HG03342 (cell line): ENCODE results near the gene HRC.
"Not testable (repeated sequence)": the region's sequence is repeated elsewhere in the genome, so short reads cannot be mapped to it uniquely, and the experiment has no call there.

Experiments
- ATAC-seq: cut with Tn5 transposase; IDR thresholded peaks from one replicate; pipeline ENCODE4 v1.9.1; 2021; ENCODE audit warnings: mild to moderate bottlenecking, moderate library complexity; ENCODE audit not compliant: unreplicated experiment

The HRC gene

DNA sequence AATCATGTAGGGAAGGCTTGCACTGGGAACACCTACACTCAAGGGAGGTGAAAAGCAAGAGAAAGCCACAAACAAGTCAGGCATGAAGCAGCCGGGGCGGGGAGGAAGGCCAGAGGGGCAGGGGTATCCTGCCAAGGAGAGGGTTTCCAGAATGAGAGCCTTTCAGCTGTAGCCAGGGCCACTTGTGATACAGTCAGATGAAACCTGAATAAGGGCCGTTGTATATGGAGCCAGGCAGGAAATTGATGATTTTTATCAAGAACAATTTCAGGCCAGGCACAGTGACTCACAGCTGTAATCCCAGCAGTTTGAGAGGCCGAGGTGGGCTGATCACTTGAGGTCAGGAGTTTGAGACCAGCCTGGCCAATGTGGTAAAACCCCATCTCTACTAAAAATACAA, 6.8 kb upstream of the HRC start:
- ATAC-seq: no peak

DNA sequence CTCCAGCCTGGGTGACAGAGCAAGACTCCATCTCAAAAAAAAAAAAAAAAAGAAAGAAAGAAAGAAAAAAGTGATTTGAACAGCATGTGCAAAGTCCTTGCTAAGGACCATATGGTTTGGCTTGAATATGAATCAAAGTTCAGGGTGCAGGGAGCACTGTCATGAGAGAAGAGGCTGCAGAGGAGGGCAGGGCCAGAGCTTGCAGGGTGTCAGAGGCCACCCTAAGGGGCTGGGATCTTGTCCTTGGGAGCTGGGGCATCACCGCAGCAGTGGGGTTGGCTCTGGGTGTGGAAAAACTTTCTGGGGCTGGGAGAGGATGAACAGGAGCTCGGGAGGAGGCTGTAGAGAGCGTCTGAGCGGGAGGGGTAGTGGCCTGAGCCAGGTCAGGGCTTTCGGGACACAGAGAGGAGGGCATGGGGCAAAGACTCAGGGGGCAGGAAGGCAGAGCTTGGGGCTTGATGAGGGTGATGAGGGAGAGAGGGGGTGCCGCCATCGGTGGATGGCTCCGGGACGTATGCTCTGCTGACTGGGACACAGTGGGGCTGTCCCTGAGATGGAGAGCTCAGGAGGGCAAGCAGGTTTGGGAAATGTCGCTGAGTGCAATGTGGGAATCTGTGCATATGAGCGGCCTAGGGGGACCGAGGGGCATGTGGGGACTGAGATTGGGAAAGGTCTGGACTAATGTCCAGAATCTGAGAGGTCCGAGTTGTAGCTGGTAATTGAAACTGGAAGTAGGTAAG, 5.4 kb upstream of the HRC start:
- ATAC-seq: no peak

DNA sequence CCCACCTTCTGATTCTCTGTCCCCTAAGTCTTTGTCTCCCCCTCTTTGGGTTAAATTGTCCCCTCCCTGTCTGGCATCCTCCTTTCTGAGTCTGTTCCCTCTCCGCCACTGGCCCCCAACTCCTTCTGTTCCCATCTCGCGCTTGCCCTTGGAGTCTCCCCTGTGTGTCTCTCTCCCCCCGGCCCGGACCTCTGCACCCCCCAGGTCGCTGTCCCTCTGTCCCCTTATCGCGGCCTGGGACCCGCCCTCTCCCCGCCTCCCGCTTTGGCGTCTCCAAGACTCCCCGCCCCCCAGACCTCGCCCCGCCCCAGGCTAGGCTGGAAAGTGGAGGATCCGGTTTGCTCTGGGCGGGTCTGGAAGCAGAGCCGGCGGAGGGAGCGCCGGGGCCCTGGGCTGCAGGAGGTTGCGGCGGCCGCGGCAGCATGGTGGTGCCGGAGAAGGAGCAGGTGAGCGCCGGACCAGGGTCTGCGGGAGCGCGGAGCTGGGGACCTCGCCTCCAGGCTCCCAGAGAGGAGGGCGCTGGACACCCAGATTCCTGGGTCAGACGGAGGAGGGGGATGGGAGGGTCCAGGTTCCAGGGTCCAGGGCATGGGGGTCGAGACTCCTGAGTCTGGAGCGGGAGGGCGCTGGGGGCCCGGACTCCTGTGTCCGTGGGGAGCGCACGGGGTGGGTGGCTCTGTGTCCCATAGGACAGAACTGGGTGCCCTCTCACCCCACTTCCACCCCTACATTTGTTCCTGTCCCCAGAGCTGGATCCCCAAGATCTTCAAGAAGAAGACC, 2.4 kb upstream of the HRC start, which contains the start of gene TRPM4:
TRPM4 (plus strand) TSS at position 348 of the 780 bp plus-strand sequence; CDS start at position 423, 75 bp downstream.
- no peak for ATAC-seq

GRCh38 chr19:49155820-49156346, 687 bp upstream of the HRC start:
- no peak for ATAC-seq

GRCh38 chr19:49154279-49154678, 917 bp downstream of the HRC start:
- ATAC-seq: no peak

DNA sequence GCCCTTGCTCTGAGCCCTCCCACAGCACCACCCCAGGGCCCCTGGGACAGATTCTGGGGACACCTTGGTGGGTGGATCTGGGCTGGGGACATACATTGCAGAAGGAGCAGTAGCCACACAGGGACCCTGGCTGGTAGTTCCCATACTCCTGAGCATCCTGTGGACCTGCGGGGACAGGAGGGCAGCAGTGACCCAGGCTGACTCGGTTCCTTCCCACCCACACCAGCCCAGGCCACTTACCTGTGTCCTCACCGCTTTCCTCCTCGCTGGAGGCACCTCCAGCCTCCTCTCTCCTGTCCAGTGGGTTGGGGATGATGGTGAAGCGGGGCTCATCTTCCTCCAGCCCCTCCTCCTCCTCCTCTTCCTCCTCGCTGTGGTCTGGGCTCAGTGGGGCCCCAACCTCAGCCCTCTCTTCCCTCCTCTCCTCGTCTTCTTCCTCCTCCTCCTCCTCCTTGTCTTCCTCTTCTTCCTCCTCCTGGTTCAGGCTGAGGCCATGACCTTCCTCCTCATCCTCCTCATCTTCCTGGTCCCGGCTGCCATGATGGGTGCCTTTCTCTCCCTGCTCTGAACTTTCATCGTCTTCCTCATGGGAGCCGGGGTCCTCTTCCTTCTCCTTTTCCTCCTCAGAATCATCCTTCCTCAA, 1.9 kb downstream of the HRC start:
- no peak for ATAC-seq

DNA sequence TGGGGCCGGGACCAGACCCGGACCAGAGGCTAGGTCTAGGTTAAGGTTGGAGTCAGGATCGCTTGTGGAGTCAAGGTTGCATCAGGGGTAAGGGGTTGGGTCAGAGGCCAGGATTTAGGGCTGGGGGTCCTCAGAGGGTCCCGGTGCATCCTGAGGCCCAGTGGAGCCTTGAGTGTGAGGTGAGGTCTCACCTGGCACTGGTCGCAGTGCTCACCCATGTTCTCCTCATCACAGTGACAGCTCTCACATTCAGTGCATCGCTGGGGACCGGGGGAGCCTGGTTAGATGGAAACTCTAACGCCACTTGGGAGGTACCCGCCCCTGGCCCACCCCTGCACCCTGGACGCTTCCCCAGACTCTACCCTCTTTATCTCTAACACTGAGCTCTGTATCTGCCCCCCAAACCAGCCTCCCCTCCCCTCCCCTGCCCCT, 3.1 kb downstream of the HRC start:
- ATAC-seq: no peak

GRCh38 chr19:49151267-49152118, 3.7 kb downstream of the HRC start:
- no peak for ATAC-seq

- ATAC-seq: no peak
Observed at GRCh38 chr19:49150944-49151243, 4.3 kb downstream of the HRC start.

DNA sequence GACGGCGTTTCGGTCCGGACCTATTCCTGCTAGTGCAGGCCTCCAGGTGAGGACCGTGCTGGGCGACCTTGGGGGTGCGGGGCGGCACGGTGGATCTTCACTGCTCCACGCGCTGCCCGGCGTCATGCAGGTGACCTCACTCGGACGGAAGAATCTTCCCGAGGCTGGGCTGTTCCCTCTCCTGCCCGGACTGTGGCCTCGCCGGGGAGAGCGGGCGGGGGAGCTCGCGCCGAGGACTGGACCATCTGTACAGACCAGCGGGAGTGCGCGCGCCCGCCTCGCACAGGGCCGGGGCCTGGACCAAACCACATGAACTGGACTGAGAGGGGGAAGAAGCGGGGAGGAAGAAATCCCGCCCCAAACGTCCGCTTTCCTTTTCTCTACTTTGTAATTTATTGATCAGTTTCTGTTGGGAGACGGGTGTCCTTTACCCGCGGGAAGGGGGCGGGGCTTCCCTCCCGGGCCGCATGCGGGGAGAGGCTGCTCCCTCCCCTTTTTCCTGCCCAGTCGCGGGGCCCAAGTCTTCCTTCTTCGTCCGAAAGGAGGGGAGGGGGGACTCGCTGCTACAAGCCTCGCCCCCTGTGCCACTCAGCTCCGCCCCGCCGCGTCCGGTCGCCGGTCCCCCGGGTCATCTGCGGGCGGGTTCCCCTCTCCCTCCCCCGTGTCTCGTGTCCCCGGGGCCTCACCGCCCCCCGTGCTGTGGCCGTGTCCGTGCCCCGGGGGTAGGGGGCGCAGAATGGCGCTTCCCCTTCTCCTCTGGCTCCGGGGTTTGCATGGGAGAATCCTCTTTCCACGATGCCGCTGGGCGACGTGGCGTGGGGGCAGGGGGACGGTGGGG, 4.9 kb downstream of the HRC start:
- no peak for ATAC-seq

- ATAC-seq: no peak
Observed at GRCh38 chr19:49149652-49150105, 5.5 kb downstream of the HRC start.

GRCh38 chr19:49148784-49149651, 6.2 kb downstream of the HRC start:
- no peak for ATAC-seq

DNA sequence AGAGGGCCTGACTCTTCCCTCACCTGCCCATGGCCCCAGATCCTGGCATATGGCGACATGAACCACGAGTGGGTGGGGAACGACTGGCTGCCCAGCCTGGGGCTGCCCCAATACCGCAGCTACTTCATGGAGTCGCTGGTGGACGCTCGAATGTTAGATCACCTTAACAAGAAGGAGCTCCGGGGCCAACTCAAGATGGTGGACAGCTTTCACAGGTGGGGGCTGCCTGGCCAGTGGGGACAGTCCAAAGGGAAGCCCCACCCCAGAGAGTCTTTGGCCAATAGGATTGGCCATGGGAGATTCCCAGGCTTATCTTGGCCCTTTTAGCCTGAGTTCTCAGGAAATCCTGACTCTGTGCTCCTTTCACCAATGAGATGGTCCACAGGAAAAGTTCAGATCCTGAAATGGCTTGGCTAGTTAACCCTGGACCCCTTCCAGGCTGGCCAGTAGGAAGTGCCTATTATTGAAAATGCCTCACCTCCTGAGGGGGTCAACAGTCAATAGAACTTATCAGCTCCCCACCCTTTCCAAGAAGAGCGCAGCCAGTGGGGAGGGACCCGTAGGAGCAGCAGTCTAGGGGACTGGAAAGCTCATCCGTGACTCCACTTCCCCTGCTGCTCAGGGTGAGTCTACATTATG, 7.0 kb downstream of the HRC start:
- ATAC-seq: no peak

GRCh38 chr19:49146408-49146770, 8.8 kb downstream of the HRC start:
- ATAC-seq: not testable (repeated sequence)

DNA sequence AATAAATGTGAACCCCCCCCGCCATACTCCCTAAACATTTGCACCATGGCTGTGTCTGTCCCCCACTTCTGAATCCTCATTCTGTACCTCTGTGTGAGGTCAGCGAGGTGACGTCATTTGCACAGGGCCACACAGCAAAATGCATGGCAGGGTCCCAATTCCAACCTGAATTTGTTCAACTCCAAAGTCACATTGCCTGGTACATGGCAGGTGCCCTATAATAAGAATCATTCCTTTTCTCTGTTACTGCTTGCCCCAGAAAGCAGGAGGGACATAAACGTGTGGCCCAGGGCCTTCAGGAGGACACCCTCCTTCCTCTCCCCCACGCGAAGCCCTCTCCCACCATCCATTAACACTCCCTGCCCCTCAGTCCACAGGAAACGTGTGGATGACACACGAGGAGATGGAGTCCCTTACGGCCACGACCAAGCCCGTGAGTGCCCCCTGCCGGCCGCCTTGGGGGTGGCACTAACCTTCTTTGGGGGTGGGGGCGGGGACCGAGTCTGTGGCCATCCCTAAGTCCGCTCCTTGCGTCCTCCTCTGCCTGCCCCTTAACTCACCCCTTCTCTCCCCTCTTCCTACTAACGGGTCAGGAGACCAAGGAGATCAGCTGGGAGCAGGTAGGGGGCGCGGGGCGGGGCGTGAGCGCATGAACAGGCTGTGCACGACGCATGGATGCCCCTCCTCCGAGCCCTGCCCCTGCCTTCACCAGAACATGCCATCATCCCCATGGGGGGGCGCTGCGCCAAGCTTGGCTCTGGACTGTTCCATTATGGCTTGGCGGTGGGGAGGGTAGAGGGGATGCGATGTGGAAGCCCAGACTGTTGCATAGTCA, 9.4 kb downstream of the HRC start:
- ATAC-seq: no peak

- peak; percentile 84 for ATAC-seq
Observed at GRCh38 chr19:49142866-49143335, 12.3 kb downstream of the HRC start.

DNA sequence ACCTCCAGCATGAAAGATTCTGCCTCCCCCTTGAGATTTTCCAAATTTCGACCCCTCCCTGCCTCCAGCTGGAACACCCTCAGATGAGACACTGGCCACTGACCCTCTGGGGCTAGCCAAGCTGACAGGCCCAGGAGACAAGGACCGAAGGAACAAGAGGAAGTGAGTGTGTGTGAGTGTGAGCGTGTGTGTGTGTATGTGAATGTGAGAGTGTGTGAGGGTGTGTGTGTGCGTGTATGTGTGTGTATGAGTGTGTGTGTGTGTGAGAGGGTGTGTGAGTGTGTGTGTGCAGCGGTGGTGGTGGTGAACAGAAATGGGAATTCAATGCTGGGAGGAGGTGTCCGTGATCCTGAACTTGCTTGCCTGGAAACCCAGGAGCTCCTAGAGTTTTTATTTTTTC, 13.8 kb downstream of the HRC start:
- ATAC-seq: no peak
